Hindlimb muscle (tissue), 1 donor: Measurements from ENCODE around the gene SCO1. TPM values are rescaled to one million over a fixed set of nuclear protein-coding genes. Genes with fewer than 3 reads are reported as not detected.

Experiments used
- polyA plus RNA-seq: library from polyadenylated mRNA; unstranded; fragments of 120-200 nt; gene quantifications from one replicate; pipeline ENCODE4 v1.2.1, GENCODE V29; 2013; ENCODE audit not compliant: insufficient read length

SCO1 gene
- polyA plus RNA-seq, 1 donor = 26.0 TPM

Other genes starting within 250 kb of the SCO1 start
- 0.58 TPM for gene MYH4, start 228.0 kb downstream of the SCO1 start, polyA plus RNA-seq
- gene MYH1, start 179.0 kb downstream of the SCO1 start, polyA plus RNA-seq = 38.7 TPM
- gene MYH2, start 147.9 kb downstream of the SCO1 start, polyA plus RNA-seq = 48.2 TPM
- gene MYH3, start 40.2 kb downstream of the SCO1 start, polyA plus RNA-seq = 16,698 TPM
- 18.2 TPM for gene ADPRM, start 61 bp upstream of the SCO1 start, polyA plus RNA-seq
- gene TMEM220, start 32.5 kb upstream of the SCO1 start, polyA plus RNA-seq = 11.3 TPM
- gene TMEM238L, start 106.6 kb upstream of the SCO1 start, polyA plus RNA-seq = 0.13 TPM
- not detected for gene PIRT, start 140.6 kb upstream of the SCO1 start, polyA plus RNA-seq